Endothelial cell of umbilical vein (primary cell): ENCODE results near the gene LMO4.

Experiments
- FOS ChIP-seq: IDR thresholded peaks from 2 replicates; pipeline ENCODE4 v1.6.1; 2011; ENCODE audit warnings: mild to moderate bottlenecking, low read length, moderate library complexity, borderline replicate concordance; ENCODE audit not compliant: insufficient read depth
- JUN ChIP-seq: IDR thresholded peaks from 2 replicates; pipeline ENCODE4 v1.6.1; 2011; ENCODE audit warnings: borderline replicate concordance, low read depth; ENCODE audit not compliant: insufficient read length, insufficient read depth
- MYC ChIP-seq: IDR thresholded peaks from one replicate; pipeline ENCODE4 v1.6.1; 2011; ENCODE audit warnings: mild to moderate bottlenecking, low read depth, low read length
- POLR2A ChIP-seq: IDR thresholded peaks from 2 replicates; pipeline ENCODE4 v1.6.1; 2012; ENCODE audit warnings: low read depth, mild to moderate bottlenecking, control low read depth, low read length
- TF ChIP-seq, protein P1 (sequence below), 2 donors: IDR thresholded peaks; 1 replicate in 1 of 2; 2 replicates in 1 of 2; pipeline ENCODE4 v1.5.1; 2011; ENCODE audit warnings: low read length in 2 of 2, mild to moderate bottlenecking in 2 of 2, moderate library complexity in 2 of 2, control low read depth in 1 of 2, inconsistent platforms in 1 of 2, low read depth in 1 of 2; ENCODE audit not compliant: insufficient read depth in 1 of 2; ENCODE audit errors: extremely low read depth in 1 of 2
- TF ChIP-seq, protein P2 (sequence below): IDR thresholded peaks from 2 replicates; pipeline ENCODE4 v1.6.1; 2011; ENCODE audit not compliant: insufficient read depth, insufficient read length

DNA sequence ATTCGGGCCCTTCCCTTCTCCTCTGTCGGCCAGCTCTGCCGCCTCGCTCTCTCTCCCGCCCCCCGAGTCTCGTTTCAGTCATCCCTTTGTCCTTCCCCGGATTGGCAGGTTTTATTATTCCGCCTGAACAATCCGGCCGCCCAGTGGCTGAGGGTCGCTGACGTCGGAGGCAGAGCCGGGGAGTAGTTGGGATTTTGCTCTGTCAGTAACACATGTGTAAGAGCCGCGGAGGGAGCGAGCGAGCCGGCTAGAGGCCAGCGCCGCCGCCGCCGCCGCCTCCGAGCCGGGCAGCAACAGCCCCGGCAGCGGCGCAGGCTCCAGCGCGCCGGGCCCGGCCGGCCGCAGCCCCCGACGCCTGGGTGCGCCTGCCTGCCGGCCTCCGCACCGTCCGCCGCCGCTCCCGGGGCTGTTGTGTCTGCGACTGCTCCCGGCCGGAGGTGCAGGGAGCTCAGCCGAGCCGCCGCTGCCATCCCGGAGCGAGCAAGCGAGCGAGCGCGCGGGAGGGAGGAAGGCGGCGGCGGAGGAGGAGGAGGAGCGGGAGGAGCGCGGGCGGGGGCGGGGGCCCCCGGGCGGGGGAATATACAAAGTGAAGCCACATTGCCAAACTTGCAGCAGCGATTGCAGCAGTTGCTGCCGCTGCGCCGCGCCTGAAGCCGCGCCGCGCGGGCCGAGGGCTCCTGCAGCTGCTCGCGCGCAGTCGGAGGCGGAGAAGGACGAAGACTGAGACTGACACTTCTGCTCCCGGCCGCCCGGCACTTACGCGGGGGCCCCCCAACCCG is at the start of gene LMO4:
- TF ChIP-seq, protein P1, sequence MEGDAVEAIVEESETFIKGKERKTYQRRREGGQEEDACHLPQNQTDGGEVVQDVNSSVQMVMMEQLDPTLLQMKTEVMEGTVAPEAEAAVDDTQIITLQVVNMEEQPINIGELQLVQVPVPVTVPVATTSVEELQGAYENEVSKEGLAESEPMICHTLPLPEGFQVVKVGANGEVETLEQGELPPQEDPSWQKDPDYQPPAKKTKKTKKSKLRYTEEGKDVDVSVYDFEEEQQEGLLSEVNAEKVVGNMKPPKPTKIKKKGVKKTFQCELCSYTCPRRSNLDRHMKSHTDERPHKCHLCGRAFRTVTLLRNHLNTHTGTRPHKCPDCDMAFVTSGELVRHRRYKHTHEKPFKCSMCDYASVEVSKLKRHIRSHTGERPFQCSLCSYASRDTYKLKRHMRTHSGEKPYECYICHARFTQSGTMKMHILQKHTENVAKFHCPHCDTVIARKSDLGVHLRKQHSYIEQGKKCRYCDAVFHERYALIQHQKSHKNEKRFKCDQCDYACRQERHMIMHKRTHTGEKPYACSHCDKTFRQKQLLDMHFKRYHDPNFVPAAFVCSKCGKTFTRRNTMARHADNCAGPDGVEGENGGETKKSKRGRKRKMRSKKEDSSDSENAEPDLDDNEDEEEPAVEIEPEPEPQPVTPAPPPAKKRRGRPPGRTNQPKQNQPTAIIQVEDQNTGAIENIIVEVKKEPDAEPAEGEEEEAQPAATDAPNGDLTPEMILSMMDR (IDR thresholded peaks at IDR 0.05; ENCODE audit: extremely low read depth in 1 of 2, insufficient read depth in 1 of 2, low read depth in 1 of 2, low read length in 2 of 2) = no peak
- TF ChIP-seq MYC = no peak
- TF ChIP-seq, protein P2, sequence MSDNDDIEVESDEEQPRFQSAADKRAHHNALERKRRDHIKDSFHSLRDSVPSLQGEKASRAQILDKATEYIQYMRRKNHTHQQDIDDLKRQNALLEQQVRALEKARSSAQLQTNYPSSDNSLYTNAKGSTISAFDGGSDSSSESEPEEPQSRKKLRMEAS = no peak
- TF ChIP-seq JUN = no peak
- TF ChIP-seq POLR2A = peak; percentile 50
- no peak for TF ChIP-seq FOS
